Liver (tissue), 3 donors: ENCODE data around the gene CAVIN1.

ENCODE experiments used
- EGR1 ChIP-seq, 2 donors: IDR thresholded peaks; 2 replicates each; pipeline ENCODE4 v1.6.1; 2016 to 2018; ENCODE audit warnings: antibody characterized with exemption in 2 of 2, low read depth in 2 of 2
- FOXA1 ChIP-seq: IDR thresholded peaks from 2 replicates; pipeline ENCODE4 v1.6.1; 2016; ENCODE audit warnings: antibody characterized with exemption
- GABPA ChIP-seq, 2 donors: IDR thresholded peaks in 1 of 2; conservative IDR thresholded peaks in 1 of 2; 2 replicates each; pipeline ENCODE4 v1.6.1; 2016; ENCODE audit warnings: antibody characterized with exemption in 2 of 2, mild to moderate bottlenecking in 1 of 2, moderate library complexity in 1 of 2
- RAD21 ChIP-seq, 2 donors: IDR thresholded peaks; 2 replicates each; pipeline ENCODE4 v1.6.1; 2016; ENCODE audit warnings: antibody characterized with exemption in 2 of 2, mild to moderate bottlenecking in 2 of 2
- RXRA ChIP-seq, 2 donors: IDR thresholded peaks; 2 replicates each; pipeline ENCODE4 v1.6.1; 2017 to 2018; ENCODE audit warnings: antibody characterized with exemption in 2 of 2, mild to moderate bottlenecking in 1 of 2
- TAF1 ChIP-seq: conservative IDR thresholded peaks from 2 replicates; pipeline ENCODE4 v1.6.1; 2016; ENCODE audit warnings: antibody characterized with exemption, mild to moderate bottlenecking
- YY1 ChIP-seq: IDR thresholded peaks from 2 replicates; pipeline ENCODE4 v1.6.1; 2016; ENCODE audit warnings: antibody characterized with exemption, mild to moderate bottlenecking
- TF ChIP-seq, protein P1 (sequence below): fragments of 150-350 bp; IDR thresholded peaks from 2 replicates; pipeline ENCODE4 v1.5.1; 2017; ENCODE audit warnings: improper control_type of control experiment, low read depth, low read length; ENCODE audit not compliant: missing input control
- TF ChIP-seq, protein P2 (sequence below): IDR thresholded peaks from 2 replicates; pipeline ENCODE4 v1.6.1; 2016; ENCODE audit warnings: antibody characterized with exemption
- TF ChIP-seq, protein P3 (sequence below): IDR thresholded peaks from 2 replicates; pipeline ENCODE4 v1.6.1; 2016; ENCODE audit warnings: antibody characterized with exemption, mild to moderate bottlenecking
- TF ChIP-seq, protein P4 (sequence below): IDR thresholded peaks from 2 replicates; pipeline ENCODE4 v1.6.1; 2016; ENCODE audit warnings: antibody characterized with exemption
- donor health status: healthy.
- donor health status: healthy.

DNA sequence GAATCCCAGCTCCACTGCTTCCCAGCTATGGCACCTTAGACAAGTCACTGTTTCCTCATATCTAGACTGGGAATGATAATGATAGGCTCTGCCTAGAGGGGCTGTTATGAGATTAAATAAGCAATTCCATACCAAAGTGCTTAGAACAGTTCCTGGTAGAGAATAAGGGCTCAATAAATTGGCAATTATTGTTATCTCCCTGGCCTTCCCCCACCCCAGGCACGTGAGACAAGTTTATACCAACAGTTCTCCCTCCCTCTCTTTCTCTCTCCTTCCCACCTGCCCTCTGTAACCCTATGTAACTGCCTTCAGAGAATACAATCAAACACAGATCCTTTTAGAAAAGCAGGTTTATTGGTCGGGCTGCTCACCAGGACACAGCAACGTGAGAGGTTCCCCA is 20.9 kb downstream of the CAVIN1 start:
- TF ChIP-seq, protein P1, sequence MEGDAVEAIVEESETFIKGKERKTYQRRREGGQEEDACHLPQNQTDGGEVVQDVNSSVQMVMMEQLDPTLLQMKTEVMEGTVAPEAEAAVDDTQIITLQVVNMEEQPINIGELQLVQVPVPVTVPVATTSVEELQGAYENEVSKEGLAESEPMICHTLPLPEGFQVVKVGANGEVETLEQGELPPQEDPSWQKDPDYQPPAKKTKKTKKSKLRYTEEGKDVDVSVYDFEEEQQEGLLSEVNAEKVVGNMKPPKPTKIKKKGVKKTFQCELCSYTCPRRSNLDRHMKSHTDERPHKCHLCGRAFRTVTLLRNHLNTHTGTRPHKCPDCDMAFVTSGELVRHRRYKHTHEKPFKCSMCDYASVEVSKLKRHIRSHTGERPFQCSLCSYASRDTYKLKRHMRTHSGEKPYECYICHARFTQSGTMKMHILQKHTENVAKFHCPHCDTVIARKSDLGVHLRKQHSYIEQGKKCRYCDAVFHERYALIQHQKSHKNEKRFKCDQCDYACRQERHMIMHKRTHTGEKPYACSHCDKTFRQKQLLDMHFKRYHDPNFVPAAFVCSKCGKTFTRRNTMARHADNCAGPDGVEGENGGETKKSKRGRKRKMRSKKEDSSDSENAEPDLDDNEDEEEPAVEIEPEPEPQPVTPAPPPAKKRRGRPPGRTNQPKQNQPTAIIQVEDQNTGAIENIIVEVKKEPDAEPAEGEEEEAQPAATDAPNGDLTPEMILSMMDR, result no peak
- no peak for TF ChIP-seq EGR1 (IDR thresholded peaks at IDR 0.05; ENCODE audit: low read depth in 2 of 2)
- TF ChIP-seq FOXA1, result no peak
- TF ChIP-seq TAF1, result no peak
- TF ChIP-seq GABPA (IDR thresholded peaks at IDR 0.05 in 1 of 2, conservative IDR thresholded peaks at IDR 0.05 in 1 of 2), result no peak
- TF ChIP-seq, protein P2, sequence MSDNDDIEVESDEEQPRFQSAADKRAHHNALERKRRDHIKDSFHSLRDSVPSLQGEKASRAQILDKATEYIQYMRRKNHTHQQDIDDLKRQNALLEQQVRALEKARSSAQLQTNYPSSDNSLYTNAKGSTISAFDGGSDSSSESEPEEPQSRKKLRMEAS, result no peak
- TF ChIP-seq YY1, result no peak
- TF ChIP-seq, protein P3, sequence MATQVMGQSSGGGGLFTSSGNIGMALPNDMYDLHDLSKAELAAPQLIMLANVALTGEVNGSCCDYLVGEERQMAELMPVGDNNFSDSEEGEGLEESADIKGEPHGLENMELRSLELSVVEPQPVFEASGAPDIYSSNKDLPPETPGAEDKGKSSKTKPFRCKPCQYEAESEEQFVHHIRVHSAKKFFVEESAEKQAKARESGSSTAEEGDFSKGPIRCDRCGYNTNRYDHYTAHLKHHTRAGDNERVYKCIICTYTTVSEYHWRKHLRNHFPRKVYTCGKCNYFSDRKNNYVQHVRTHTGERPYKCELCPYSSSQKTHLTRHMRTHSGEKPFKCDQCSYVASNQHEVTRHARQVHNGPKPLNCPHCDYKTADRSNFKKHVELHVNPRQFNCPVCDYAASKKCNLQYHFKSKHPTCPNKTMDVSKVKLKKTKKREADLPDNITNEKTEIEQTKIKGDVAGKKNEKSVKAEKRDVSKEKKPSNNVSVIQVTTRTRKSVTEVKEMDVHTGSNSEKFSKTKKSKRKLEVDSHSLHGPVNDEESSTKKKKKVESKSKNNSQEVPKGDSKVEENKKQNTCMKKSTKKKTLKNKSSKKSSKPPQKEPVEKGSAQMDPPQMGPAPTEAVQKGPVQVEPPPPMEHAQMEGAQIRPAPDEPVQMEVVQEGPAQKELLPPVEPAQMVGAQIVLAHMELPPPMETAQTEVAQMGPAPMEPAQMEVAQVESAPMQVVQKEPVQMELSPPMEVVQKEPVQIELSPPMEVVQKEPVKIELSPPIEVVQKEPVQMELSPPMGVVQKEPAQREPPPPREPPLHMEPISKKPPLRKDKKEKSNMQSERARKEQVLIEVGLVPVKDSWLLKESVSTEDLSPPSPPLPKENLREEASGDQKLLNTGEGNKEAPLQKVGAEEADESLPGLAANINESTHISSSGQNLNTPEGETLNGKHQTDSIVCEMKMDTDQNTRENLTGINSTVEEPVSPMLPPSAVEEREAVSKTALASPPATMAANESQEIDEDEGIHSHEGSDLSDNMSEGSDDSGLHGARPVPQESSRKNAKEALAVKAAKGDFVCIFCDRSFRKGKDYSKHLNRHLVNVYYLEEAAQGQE, result no peak
- TF ChIP-seq, protein P4, sequence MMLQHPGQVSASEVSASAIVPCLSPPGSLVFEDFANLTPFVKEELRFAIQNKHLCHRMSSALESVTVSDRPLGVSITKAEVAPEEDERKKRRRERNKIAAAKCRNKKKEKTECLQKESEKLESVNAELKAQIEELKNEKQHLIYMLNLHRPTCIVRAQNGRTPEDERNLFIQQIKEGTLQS, result no peak
- TF ChIP-seq RXRA (IDR thresholded peaks at IDR 0.05), result no peak
- TF ChIP-seq RAD21 (IDR thresholded peaks at IDR 0.05), result no peak
